HepG2 (cell line): ENCODE results near the gene NAXD. TPM values are rescaled to one million over a fixed set of nuclear protein-coding genes. Genes with fewer than 3 reads are reported as not detected.
A peak's percentile ranks its signal among the peaks of the same experiment; 100 is the strongest.

Source experiments
- ATAC-seq: fragments of 200-7000 bp; cut with Tn5 transposase; 3 replicates; pipeline ENCODE4 v1.9.1; 2020; ENCODE audit warnings: mild to moderate bottlenecking, moderate library complexity
- BruUV-seq: library from RNA; stranded (reverse); fragments of 400-500 nt; replicated peaks from 2 replicates; lab custom pipeline; 2021; lab: Mats Ljungman, UMichigan
- CTCF ChIA-PET: fragments of 300-600 bp; formaldehyde crosslinking; extraction: SDS; loops from one replicate; lab custom pipeline; 2021; ENCODE audit warnings: low total read pairs, inconsistent platforms, low intra/inter-chr PET ratio; lab: Yijun Ruan, JAX
- POLR2A ChIA-PET: fragments of 350-600 bp; sonication (Branson Sonifier 250); formaldehyde crosslinking; loops from one replicate; lab custom pipeline; 2020; ENCODE audit warnings: antibody characterized with exemption, inconsistent platforms; lab: Yijun Ruan, JAX
- DNase-seq: peaks from one replicate; pipeline ENCODE4 v3.0.0-alpha.2; 2015; ENCODE audit warnings: low spot score
- FAIRE-seq: peaks from 3 replicates; lab custom pipeline; 2011; peaks lifted over from hg19 to GRCh38; lab: Jason Lieb, UNC
- H2AFZ ChIP-seq: one replicate; pipeline ENCODE4 v1.6.1; 2011; ENCODE audit warnings: low read length, inconsistent platforms
- H3K27ac ChIP-seq: fragments of 300-600 bp; 3 replicates; pipeline ENCODE4 v1.8.0; 2011; ENCODE audit warnings: mixed run types, mild to moderate bottlenecking, mixed read lengths, low read length, inconsistent platforms; ENCODE audit not compliant: insufficient read depth; ENCODE audit errors: extremely low read length
- H3K27me3 ChIP-seq, 2 experiments: fragments of 200-600 bp in 1 of 2; 2 replicates in 1 of 2; 3 replicates in 1 of 2; pipeline versions ENCODE4 v1.6.0 to v1.8.0; 2011; ENCODE audit warnings: low read length in 2 of 2, mild to moderate bottlenecking in 2 of 2, moderate library complexity in 2 of 2, inconsistent platforms in 1 of 2; ENCODE audit not compliant: insufficient read depth in 2 of 2, control insufficient read depth in 1 of 2
- H3K36me3 ChIP-seq, 2 experiments: fragments of 200-600 bp in 1 of 2; replicated peaks in 1 of 2; 2 replicates in 1 of 2; 3 replicates in 1 of 2; pipeline versions ENCODE4 v1.5.1 to v1.8.0; 2011; ENCODE audit warnings: low read length in 2 of 2, inconsistent platforms in 1 of 2; ENCODE audit not compliant: insufficient read depth in 2 of 2, control insufficient read depth in 1 of 2
- H3K4me1 ChIP-seq: 2 replicates; pipeline ENCODE4 v1.5.1; 2012; ENCODE audit warnings: low read length, inconsistent platforms; ENCODE audit not compliant: insufficient read depth
- H3K4me2 ChIP-seq: 2 replicates; pipeline ENCODE4 v1.6.0; 2011; ENCODE audit warnings: low read depth, low read length, inconsistent platforms
- H3K4me3 ChIP-seq, 3 experiments: fragments of 200-600 bp in 1 of 3; sonication (generic), shearing (Covaris generic) in 1 of 3; replicated peaks in 1 of 3; 2 replicates each; pipeline ENCODE4 v1.5.1; 2011 to 2016; ENCODE audit warnings: low read length in 3 of 3, inconsistent platforms in 2 of 3, low read depth in 2 of 3, mild to moderate bottlenecking in 2 of 3, control low read depth in 1 of 3, mixed read lengths in 1 of 3; ENCODE audit not compliant: insufficient read depth in 1 of 3
- H3K79me2 ChIP-seq: one replicate; pipeline ENCODE4 v1.6.1; 2011; ENCODE audit warnings: low read length, inconsistent platforms; ENCODE audit not compliant: insufficient read depth
- H3K9ac ChIP-seq: 2 replicates; pipeline ENCODE4 v1.6.0; 2011; ENCODE audit warnings: mild to moderate bottlenecking, low read depth, low read length, inconsistent platforms; ENCODE audit not compliant: insufficient read depth
- H3K9me3 ChIP-seq: 2 replicates; pipeline ENCODE4 v1.5.1; 2012; ENCODE audit warnings: mild to moderate bottlenecking, low read length
- H4K20me1 ChIP-seq: 2 replicates; pipeline ENCODE4 v1.6.0; 2011; ENCODE audit warnings: inconsistent platforms, mild to moderate bottlenecking, low read length, moderate library complexity; ENCODE audit not compliant: insufficient read depth
- CCDC6 ChIP-seq: sonication (generic); formaldehyde crosslinking; IDR thresholded peaks from 2 replicates; pipeline ENCODE4 v1.8.1; 2022; ENCODE audit warnings: mild to moderate bottlenecking, missing genetic modification reagents, moderate library complexity
- HNF4A ChIP-seq: sonication (generic); formaldehyde crosslinking; IDR thresholded peaks from 2 replicates; pipeline ENCODE4 v1.4.0; 2020; ENCODE audit warnings: missing genetic modification reagents
- HNRNPUL1 ChIP-seq: fragments of 200-400 bp; formaldehyde crosslinking; IDR thresholded peaks from 2 replicates; pipeline ENCODE4 v1.6.1; 2017; ENCODE audit warnings: low read depth, mild to moderate bottlenecking, low read length, moderate library complexity
- MIXL1 ChIP-seq: IDR thresholded peaks from 2 replicates; pipeline ENCODE4 v1.6.1; 2016
- NCOA2 ChIP-seq: sonication (generic); formaldehyde crosslinking; IDR thresholded peaks from 2 replicates; pipeline ENCODE4 v1.8.0; 2022; ENCODE audit warnings: inconsistent platforms
- NR2F1 ChIP-seq, 2 experiments: fragments of 450-650 bp in 1 of 2; formaldehyde crosslinking in 1 of 2; IDR thresholded peaks; 2 replicates each; pipeline versions ENCODE4 v1.5.0 to v1.6.1; 2016 to 2020; ENCODE audit warnings: mild to moderate bottlenecking in 1 of 2, missing compliant biosample characterization in 1 of 2, missing genetic modification reagents in 1 of 2, moderate library complexity in 1 of 2
- NR2F2 ChIP-seq: IDR thresholded peaks from 2 replicates; pipeline ENCODE4 v1.6.1; 2012; ENCODE audit warnings: low read depth, inconsistent platforms, borderline replicate concordance
- PHF20 ChIP-seq: sonication (generic); formaldehyde crosslinking; IDR thresholded peaks from 2 replicates; pipeline ENCODE4 v1.5.0; 2020; ENCODE audit warnings: mild to moderate bottlenecking, missing genetic modification reagents
- RAD21 ChIP-seq: fragments of 450-650 bp; formaldehyde crosslinking; IDR thresholded peaks from 2 replicates; pipeline ENCODE4 v1.5.0; 2020; ENCODE audit warnings: mild to moderate bottlenecking
- SKI ChIP-seq: fragments of 450-650 bp; IDR thresholded peaks from one replicate; pipeline ENCODE4 v1.6.1; 2018; ENCODE audit warnings: mild to moderate bottlenecking; ENCODE audit not compliant: partially characterized antibody
- ZNF138 ChIP-seq: sonication (generic); formaldehyde crosslinking; IDR thresholded peaks from 2 replicates; pipeline ENCODE4 v1.5.0; 2020; ENCODE audit warnings: mild to moderate bottlenecking, low read depth, missing genetic modification reagents
- ZNF644 ChIP-seq: IDR thresholded peaks from 2 replicates; pipeline ENCODE4 v1.6.1; 2016; ENCODE audit warnings: low read depth
- WGBS: methylation state at CpG from one replicate; pipeline ENCODE4 v1.1.6; 2017; ENCODE audit warnings: low lambda C conversion rate; 5-methylcytosine and 5-hydroxymethylcytosine counted together
- in situ Hi-C: cut with HindIII; loops from 2 replicates; pipeline ENCODE4 v1.10.0; 2017; ENCODE audit warnings: low pct_unique_long_range_greater_than_20kb; ENCODE audit not compliant: extremely low pct_ligation_motif_present
- intact Hi-C: fragments of 100-400 bp; cut with micrococcal nuclease; formaldehyde crosslinking; loops from one replicate; pipeline ENCODE4 v1.10.0; 2022; ENCODE audit not compliant: unreplicated experiment
- polyA plus RNA-seq, 8 experiments: library from polyadenylated mRNA; depleted of rRNA in 3 of 8; stranded (reverse) in 7 of 8; unstranded in 1 of 8; fragments of >200 nt; fragmentation: Illumina TruSeq in 4 of 8; extraction: Trizol in 4 of 8; gene quantifications; 2 replicates each; pipeline versions ENCODE4 v1.2.1 to v1.2.3, GENCODE V29; 2011 to 2016; ENCODE audit warnings: low read depth in 4 of 8, missing spikeins in 1 of 8, mixed read lengths in 1 of 8; ENCODE audit not compliant: insufficient read depth in 1 of 8
- total RNA-seq, 5 experiments: library from RNA; depleted of rRNA; stranded (reverse); fragments of >200 nt; fragmentation: Illumina TruSeq; extraction: Trizol; gene quantifications; 2 replicates each; pipeline ENCODE4 v1.2.3, GENCODE V29; 2016; ENCODE audit warnings: low read depth in 1 of 5
- TF ChIP-seq, protein P1 (sequence below): sonication (generic); formaldehyde crosslinking; IDR thresholded peaks from 2 replicates; pipeline ENCODE4 v1.5.0; 2020; ENCODE audit warnings: missing genetic modification reagents
- TF ChIP-seq, protein P2 (sequence below): IDR thresholded peaks from 2 replicates; pipeline ENCODE4 v1.6.1; 2016; ENCODE audit warnings: low read depth, control low read depth
- TF ChIP-seq, protein P3 (sequence below): fragments of 450-650 bp; IDR thresholded peaks from 2 replicates; pipeline ENCODE4 v1.6.1; 2017
- TF ChIP-seq, protein P4 (sequence below): sonication (generic); formaldehyde crosslinking; IDR thresholded peaks from 2 replicates; pipeline ENCODE4 v1.5.1; 2020; ENCODE audit warnings: missing genetic modification reagents, mild to moderate bottlenecking, borderline replicate concordance

NAXD gene
- total and polyA plus RNA-seq, 2 of the 13 experiments (the other 11 are each of a cell fraction or from before 2014, with no cell fraction given) = 19.0 to 23.2 TPM

DNA sequence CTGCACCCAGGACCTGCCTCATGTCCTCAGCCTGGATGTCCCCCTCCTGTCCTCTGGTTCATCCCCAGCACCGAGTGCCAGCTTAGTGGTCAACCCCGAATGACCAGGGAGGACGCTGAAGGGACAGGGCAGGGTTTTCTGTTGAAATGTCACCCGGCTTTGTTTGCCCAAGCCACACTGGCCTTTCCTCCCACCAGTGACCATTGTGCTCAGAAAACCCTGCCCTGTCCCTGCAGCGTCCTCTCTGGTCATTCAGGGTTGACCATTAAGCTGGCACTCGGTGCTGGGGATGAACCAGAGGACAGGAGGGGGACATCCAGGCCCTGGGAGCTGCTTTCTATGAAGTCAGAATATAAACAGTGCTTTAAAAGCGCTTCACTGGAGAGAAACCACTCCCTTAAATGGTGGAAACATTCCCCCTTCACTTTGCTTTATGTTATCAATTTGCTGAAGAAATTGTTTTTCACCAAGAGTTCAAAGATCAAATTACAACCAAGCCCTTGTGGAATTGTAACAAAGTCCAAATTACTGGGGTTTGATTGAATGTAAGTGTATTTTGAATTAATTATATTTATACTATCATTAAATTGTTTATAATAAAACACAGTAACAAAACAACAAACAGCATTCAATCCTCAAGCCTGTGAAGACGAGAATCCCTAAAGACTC lies 69.2 kb downstream of the NAXD start:
- intact Hi-C loops = loop anchor here (1.0 kb wide), 2 partner anchors 31 to 135 kb away; no protein-coding TSS in a partner anchor
- Histone ChIP-seq H3K36me3 (peaks cover 7 to 41% of the 10 kb centered on the region in 2 experiments; a peak in 4 of 5 replicates), H3K79me2 (no peaks in the 10 kb centered on the region), H3K4me2 (peak overlapping the region; percentile 66), H3K27me3 (no peaks in the 10 kb centered on the region), H3K9me3 (no peaks in the 10 kb centered on the region), H4K20me1 (no peaks in the 10 kb centered on the region), H3K27ac (peak overlapping the region; percentile 77), H3K4me3 (peak overlapping the region in 1 of 3 experiments; percentile 20; a peak in 2 of 6 replicates), H2AFZ (no peak overlapping the region), H3K9ac (peak overlapping the region; percentile 27; the same call in 1 of the 2 replicates), H3K4me1 (peaks cover 26% of the 10 kb centered on the region)
- in situ Hi-C loops = loop anchor here (10.0 kb wide), 1 partner anchor 130 kb away; no protein-coding TSS in a partner anchor
- BruUV-seq = no TSS peak
- ChIA-PET CTCF (interaction anchor here (2.5 kb wide), 1 partner anchor 135 kb away, joined by 15 read pairs; no protein-coding TSS in a partner anchor), POLR2A (interaction anchor here (0.7 to 2.6 kb wide), 8 partner anchors 19 to 123 kb away, joined by 3 to 44 read pairs (median 4); partner anchors contain the start of genes CARS2, NAXD and RAB20)
- FAIRE-seq = no peak
- ATAC-seq = peak; percentile 89
- 46% methylated on average over 3 of the region's 8 CpGs for WGBS
- DNase-seq = peak; percentile 65
- peak; percentile 54 for TF ChIP-seq HNF4A (CRISPR knock-in tag)
- TF ChIP-seq, protein P1, sequence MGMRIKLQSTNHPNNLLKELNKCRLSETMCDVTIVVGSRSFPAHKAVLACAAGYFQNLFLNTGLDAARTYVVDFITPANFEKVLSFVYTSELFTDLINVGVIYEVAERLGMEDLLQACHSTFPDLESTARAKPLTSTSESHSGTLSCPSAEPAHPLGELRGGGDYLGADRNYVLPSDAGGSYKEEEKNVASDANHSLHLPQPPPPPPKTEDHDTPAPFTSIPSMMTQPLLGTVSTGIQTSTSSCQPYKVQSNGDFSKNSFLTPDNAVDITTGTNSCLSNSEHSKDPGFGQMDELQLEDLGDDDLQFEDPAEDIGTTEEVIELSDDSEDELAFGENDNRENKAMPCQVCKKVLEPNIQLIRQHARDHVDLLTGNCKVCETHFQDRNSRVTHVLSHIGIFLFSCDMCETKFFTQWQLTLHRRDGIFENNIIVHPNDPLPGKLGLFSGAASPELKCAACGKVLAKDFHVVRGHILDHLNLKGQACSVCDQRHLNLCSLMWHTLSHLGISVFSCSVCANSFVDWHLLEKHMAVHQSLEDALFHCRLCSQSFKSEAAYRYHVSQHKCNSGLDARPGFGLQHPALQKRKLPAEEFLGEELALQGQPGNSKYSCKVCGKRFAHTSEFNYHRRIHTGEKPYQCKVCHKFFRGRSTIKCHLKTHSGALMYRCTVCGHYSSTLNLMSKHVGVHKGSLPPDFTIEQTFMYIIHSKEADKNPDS (CRISPR knock-in tag) = no peak
- no peak for TF ChIP-seq NR2F2
- TF ChIP-seq PHF20 (CRISPR knock-in tag) = no peak
- TF ChIP-seq, protein P2, sequence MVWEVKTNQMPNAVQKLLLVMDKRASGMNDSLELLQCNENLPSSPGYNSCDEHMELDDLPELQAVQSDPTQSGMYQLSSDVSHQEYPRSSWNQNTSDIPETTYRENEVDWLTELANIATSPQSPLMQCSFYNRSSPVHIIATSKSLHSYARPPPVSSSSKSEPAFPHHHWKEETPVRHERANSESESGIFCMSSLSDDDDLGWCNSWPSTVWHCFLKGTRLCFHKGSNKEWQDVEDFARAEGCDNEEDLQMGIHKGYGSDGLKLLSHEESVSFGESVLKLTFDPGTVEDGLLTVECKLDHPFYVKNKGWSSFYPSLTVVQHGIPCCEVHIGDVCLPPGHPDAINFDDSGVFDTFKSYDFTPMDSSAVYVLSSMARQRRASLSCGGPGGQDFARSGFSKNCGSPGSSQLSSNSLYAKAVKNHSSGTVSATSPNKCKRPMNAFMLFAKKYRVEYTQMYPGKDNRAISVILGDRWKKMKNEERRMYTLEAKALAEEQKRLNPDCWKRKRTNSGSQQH (CRISPR knock-in tag) = peak; percentile 54; the same call in 1 of the 2 replicates
- TF ChIP-seq NCOA2 (CRISPR knock-in tag) = 0 out of 2 replicates have a peak, but pooled peaks have one; percentile 17
- no peak for TF ChIP-seq NR2F1 (CRISPR knock-in tag; IDR thresholded peaks at IDR 0.05)
- TF ChIP-seq CCDC6 (CRISPR knock-in tag) = no peak
- no peak for TF ChIP-seq MIXL1 (CRISPR knock-in tag)
- TF ChIP-seq, protein P3, sequence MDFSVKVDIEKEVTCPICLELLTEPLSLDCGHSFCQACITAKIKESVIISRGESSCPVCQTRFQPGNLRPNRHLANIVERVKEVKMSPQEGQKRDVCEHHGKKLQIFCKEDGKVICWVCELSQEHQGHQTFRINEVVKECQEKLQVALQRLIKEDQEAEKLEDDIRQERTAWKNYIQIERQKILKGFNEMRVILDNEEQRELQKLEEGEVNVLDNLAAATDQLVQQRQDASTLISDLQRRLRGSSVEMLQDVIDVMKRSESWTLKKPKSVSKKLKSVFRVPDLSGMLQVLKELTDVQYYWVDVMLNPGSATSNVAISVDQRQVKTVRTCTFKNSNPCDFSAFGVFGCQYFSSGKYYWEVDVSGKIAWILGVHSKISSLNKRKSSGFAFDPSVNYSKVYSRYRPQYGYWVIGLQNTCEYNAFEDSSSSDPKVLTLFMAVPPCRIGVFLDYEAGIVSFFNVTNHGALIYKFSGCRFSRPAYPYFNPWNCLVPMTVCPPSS = no peak
- TF ChIP-seq, protein P4, sequence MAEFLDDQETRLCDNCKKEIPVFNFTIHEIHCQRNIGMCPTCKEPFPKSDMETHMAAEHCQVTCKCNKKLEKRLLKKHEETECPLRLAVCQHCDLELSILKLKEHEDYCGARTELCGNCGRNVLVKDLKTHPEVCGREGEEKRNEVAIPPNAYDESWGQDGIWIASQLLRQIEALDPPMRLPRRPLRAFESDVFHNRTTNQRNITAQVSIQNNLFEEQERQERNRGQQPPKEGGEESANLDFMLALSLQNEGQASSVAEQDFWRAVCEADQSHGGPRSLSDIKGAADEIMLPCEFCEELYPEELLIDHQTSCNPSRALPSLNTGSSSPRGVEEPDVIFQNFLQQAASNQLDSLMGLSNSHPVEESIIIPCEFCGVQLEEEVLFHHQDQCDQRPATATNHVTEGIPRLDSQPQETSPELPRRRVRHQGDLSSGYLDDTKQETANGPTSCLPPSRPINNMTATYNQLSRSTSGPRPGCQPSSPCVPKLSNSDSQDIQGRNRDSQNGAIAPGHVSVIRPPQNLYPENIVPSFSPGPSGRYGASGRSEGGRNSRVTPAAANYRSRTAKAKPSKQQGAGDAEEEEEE (CRISPR knock-in tag) = no peak
- no peak for TF ChIP-seq HNRNPUL1
- 0 out of 2 replicates have a peak, but pooled peaks have one; percentile 30 for TF ChIP-seq RAD21 (CRISPR knock-in tag)
- no peak for TF ChIP-seq SKI
- TF ChIP-seq ZNF138 = no peak
- TF ChIP-seq ZNF644 (CRISPR knock-in tag) = peak; percentile 46
